HG02943 (cell line): ENCODE results near the gene ATG9B.
"Not testable (repeated sequence)": the region's sequence is repeated elsewhere in the genome, so short reads cannot be mapped to it uniquely, and the experiment has no call there.

Experiments
- ATAC-seq: cut with Tn5 transposase; IDR thresholded peaks from one replicate; pipeline ENCODE4 v1.9.1; 2021; ENCODE audit warnings: mild to moderate bottlenecking, low read depth, moderate library complexity; ENCODE audit not compliant: unreplicated experiment

Gene ATG9B

DNA sequence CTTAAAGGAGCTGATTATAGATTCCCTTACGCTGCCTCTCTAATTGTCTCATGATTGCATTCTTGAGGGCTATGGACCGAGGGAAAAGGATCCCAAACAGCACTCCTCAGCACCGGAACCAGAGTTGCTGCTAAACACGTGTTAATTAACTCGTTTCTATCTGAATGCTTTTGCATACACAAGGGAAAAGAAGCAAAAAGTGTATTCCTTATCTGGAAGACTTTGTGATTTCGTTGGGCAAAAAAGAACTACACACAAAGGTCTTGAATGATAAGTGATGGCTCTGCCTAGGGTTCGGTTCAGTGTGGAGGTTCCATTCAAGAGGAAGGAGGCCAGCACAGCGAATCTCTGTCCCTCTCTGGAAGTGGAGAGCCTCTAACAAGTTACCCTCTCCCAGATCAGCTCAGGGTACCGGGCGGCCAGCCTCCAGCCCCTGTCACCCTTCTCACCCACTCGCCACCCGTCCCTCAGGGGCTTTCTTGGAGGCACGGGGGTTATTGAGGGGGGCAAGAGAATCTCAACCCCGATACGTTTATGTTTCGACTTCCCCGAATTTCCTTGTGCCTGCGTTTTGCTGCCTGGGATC lies 34.6 kb upstream of the ATG9B start:
- ATAC-seq: no peak

- ATAC-seq: peak; percentile 81
These were observed 33.9 kb upstream of the ATG9B start for GRCh38 chr7:151057989-151058780.

DNA sequence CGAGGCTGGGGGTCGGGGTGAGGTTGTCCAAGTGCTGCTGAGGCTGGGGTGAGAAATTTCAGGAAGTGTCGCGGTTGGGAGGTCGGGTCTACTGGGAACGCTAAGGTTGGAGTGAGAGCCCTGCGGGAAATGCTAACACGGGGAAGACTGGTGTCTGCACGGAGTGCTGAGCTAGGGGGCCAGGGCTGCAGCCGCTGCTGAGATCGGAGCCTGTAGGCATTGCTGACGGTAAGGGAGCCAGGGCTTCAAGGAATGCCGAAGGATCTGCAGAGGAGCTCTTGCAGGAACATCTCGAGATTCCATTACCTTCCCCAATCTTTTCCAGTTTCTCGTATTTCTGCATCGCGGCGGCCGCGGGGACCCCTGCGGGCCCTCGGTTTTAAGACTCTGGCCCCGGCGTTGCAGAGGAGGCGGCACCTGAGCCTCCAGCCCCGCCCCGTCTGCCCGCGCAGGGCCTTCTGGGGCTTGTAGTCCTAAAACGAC lies 33.3 kb upstream of the ATG9B start, which contains the start of gene CDK5:
Gene CDK5, minus strand, starts transcription at position 392 of the 483 bp plus-strand sequence. Its CDS starts 49 bp downstream, at position 343.
- ATAC-seq: peak; percentile 14

GRCh38 chr7:151056666-151057505 lies 32.6 kb upstream of the ATG9B start:
- no peak for ATAC-seq

- ATAC-seq: no peak
These were observed 32.0 kb upstream of the ATG9B start for GRCh38 chr7:151056283-151056665.

DNA sequence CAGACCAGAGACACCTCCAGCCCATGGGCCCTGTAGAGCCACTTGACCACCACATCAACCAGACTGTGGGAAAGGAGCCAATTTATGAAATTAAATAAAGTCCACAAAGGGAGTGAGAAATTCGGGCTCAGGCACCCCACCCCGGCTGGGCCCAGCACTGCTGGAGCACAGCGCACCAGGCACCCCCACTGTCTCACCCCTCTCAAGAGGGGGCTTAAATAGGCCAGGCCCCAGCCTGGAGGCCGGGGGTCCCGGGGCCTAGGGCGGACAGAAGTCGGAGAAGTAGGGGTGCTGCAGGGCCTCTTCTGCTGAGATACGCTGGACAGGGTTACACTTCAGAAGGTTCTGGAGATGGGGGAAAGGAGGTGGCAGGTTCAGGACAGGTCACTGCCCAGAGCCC lies 29.5 kb upstream of the ATG9B start:
- no peak for ATAC-seq

DNA sequence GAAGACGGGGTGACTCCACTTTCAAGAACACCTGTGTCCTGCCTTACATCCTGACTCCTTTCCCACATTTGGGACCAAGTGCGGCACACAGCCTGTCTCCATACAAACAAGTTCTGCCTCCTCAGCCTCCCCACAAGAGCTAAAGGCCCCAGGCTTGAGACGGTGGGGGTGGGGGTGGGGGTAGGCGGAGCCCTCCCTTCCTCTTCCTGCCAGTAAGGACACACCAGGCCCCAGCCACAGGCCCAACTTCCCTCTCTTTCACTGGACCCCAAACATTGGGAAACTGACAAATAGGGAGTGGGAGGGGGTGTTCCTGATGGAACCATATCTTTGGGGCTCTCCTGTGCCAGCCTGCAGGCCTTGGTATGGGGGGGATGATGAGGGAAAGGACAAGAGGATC lies 28.8 kb upstream of the ATG9B start:
- no peak for ATAC-seq

DNA sequence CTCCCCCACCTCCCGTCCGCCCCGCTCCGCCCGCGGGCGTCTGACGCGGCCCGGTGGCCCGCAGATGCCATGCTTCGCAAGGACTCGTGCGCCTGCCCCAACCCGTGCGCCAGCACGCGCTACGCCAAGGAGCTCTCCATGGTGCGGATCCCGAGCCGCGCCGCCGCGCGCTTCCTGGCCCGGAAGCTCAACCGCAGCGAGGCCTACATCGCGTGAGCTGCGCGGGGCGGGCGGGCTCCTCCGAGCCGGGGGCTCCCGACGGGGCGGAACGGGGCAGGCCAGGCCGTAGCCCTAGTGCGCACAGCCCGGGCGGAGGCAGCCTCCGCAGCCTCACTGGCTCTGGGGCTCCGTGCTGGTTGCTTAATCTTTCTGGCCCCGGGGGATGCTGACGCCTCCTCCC lies 26.8 kb upstream of the ATG9B start:
- ATAC-seq: no peak

DNA sequence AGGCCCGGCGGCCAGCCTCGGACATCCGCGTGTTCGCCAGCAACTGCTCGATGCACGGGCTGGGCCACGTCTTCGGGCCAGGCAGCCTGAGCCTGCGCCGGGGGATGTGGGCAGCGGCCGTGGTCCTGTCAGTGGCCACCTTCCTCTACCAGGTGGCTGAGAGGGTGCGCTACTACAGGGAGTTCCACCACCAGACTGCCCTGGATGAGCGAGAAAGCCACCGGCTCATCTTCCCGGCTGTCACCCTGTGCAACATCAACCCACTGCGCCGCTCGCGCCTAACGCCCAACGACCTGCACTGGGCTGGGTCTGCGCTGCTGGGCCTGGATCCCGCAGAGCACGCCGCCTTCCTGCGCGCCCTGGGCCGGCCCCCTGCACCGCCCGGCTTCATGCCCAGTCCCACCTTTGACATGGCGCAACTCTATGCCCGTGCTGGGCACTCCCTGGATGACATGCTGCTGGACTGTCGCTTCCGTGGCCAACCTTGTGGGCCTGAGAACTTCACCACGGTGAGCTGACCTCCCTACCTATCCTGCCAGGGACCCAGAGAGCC lies 24.7 kb upstream of the ATG9B start:
- ATAC-seq: no peak

DNA sequence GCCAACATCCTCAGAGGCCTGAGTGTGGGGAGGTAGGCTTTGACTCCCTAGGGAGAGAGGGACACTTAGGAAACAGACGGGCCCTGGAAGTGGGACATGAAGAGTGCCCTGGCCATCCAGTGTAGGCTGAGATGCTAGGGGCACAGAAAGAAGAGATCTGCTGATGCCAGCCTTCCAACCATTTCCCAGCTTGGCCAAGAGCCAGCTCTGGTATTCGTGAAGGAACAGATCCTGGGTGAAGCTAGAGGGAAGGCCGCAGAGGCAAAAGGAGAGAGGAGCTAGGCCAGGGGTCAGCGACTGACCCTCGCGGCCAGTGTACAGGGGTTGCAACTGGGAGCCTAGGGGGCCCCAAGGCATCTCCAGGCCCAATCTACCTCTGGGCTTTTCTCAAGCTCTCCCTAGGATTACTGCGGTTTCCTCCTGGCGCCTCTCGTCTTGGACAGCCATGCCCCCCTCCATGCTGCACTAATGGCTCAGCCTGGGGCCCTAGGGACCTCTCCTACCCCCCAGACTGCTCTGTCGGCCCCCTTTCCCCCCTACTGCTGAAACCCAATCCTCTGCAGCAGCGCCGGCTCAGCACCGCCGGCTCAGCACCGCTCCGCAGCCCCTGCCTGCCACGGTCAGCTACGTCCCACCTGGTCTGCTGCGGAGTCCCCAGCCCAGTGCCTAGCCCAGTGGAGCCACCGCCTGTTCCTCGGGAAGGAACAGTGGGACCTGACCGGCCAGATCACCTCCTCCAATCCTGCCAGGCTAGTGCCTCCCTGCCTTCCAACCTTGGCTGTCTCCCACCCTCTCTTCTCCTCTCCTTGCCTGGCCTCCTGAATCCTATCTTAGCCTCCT lies 23.9 kb upstream of the ATG9B start, which contains the start of gene ASIC3:
Gene ASIC3, plus strand, starts transcription at position 556 of the 840 bp plus-strand sequence. CDS start 355 bp downstream, outside the sequence.
- no peak for ATAC-seq

- ATAC-seq: no peak
These were observed 22.6 kb upstream of the ATG9B start for GRCh38 chr7:151046603-151047573.

GRCh38 chr7:151045967-151046366 lies 21.7 kb upstream of the ATG9B start:
- no peak for ATAC-seq

DNA sequence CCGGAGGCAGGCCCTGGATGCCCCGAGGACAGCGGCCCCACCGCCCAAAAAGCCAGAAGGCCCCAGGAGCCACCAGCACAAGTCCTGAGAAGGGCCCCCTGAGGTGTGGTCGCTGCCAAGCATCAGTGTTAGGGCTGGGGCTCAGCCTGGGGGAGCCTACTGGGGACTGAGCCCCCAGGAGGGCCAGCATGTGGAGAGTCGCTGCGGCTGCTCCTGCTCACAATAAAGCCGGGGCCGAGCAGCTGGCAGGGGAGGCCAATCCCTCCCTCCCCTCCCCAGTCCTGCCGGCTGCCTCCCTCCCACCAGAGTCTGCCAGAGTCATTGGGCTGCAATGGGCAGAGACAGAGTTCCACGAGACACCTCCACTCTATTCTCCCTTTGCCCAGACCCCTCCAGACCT lies 21.0 kb upstream of the ATG9B start:
- ATAC-seq: no peak

DNA sequence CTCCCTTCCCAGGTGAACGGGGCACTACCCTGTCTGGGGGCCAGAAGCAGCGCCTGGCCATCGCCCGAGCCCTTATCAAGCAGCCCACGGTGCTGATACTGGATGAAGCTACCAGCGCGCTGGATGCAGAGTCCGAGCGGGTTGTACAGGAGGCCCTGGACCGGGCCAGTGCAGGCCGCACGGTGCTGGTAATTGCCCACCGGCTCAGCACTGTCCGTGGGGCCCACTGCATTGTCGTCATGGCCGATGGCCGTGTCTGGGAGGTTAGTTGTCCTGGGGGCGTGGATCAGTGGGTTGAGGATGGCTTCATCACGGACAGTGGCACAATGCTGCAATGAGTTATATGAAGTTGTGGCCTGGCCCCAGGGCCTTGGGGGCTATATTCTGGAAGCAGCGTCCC lies 19.7 kb upstream of the ATG9B start:
- no peak for ATAC-seq

- ATAC-seq: not testable (repeated sequence)
These were observed 19.2 kb upstream of the ATG9B start for GRCh38 chr7:151043449-151043848.

DNA sequence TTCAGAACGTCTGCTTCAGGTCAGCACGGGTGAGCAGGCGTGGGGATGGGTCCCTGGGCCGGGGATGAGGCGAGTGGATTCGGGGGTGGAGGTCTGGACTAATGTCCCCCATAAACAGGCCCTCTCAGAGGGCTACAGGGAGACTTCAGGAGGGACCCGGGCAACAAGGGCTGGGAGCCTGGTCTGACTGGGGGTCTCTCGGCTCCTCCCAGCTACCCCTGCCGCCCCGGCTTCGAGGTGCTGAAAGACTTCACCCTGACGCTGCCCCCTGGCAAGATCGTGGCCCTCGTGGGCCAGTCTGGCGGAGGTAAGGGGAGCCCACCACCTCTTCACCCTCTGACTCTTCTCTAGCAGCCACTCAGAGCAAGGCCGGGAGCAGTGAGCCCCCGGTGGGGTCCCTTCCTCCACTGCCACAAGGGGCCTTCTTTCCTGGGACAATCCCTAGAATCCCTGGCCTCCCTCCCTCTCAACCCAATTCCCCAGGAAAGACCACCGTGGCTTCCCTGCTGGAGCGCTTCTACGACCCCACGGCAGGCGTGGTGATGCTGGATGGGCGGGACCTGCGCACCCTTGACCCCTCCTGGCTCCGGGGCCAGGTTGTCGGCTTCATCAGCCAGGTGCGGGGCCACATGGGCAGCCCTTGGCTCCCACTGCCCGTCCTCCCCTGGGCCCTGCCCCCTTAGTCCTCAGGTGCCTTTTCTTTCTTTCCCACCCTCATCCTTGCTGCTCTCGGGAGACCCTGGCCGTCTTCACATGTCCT lies 16.5 kb upstream of the ATG9B start:
- ATAC-seq: no peak

- no peak for ATAC-seq
These were observed 15.7 kb upstream of the ATG9B start for GRCh38 chr7:151039850-151040548.
